ENCODE results near the gene MARCHF10. TPM values are rescaled to one million over a fixed set of nuclear protein-coding genes. Genes with fewer than 3 reads are reported as not detected.

MARCHF10 gene
- total and polyA plus RNA-seq, 9 of the 15 experiments (the other 6 are each of a cell fraction or from before 2014, with no cell fraction given), result not detected

GRCh38 chr17:62716834-62717588 is 91.1 kb downstream of the MARCHF10 start (continued):
- no peak for TF ChIP-seq MEF2A (IDR thresholded peaks at IDR 0.05; ENCODE audit: control insufficient read depth, low read depth, low read length)
- TF ChIP-seq IRF1 (CRISPR knock-in tag; IDR thresholded peaks at IDR 0.05; ENCODE audit: borderline replicate concordance), result no peak
- TF ChIP-seq RAD51 (IDR thresholded peaks at IDR 0.05; ENCODE audit: borderline replicate concordance, low read depth), result no peak
- TF ChIP-seq COPS2 (conservative IDR thresholded peaks at IDR 0.05), result no peak

DNA sequence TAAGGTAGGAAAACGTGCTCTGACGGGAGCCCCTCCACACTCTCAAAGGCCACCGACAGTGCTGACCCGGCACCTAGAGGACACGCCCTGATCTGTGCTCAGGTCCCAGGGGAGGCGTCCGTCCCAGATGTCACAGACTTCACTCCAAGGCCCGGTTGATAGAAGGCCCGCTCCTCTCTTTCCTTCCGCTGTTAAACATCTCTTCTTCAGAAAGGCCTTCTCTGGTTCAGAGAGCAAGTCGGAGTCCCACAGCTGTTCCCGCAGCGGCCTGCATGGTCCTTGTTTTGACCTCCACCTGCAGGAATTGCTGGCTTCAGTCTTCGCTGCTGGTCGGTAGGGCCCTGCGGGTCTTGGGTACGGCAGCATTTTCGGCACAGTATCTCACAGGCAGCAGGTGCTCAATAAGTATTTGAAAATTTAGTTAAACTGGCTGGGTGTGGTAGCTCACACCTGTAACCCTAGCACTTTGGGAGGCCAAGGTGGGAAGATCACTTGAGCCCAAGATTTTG is 92.2 kb downstream of the MARCHF10 start:
- H3K9me3 ChIP-seq (replicated peaks; ENCODE audit: control insufficient read depth, insufficient read depth, low read depth, low read length), result no peaks in the 10 kb centered on the region
- in situ Hi-C loops (cut with MboI), result loop anchor here (25.0 kb wide), 1 partner anchor 246 kb away; the partner anchor contains the start of gene TANC2
- ATAC-seq, result no peak
- H3K4me3 ChIP-seq, result no peak overlapping the region
- TF ChIP-seq, protein P1, sequence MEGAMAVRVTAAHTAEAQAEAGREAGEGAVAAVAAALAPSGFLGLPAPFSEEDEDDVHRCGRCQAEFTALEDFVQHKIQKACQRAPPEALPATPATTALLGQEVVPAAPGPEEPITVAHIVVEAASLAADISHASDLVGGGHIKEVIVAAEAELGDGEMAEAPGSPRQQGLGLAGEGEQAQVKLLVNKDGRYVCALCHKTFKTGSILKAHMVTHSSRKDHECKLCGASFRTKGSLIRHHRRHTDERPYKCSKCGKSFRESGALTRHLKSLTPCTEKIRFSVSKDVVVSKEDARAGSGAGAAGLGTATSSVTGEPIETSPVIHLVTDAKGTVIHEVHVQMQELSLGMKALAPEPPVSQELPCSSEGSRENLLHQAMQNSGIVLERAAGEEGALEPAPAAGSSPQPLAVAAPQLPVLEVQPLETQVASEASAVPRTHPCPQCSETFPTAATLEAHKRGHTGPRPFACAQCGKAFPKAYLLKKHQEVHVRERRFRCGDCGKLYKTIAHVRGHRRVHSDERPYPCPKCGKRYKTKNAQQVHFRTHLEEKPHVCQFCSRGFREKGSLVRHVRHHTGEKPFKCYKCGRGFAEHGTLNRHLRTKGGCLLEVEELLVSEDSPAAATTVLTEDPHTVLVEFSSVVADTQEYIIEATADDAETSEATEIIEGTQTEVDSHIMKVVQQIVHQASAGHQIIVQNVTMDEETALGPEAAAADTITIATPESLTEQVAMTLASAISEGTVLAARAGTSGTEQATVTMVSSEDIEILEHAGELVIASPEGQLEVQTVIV (CRISPR knock-in tag; IDR thresholded peaks at IDR 0.05; ENCODE audit: borderline replicate concordance), result no peak
- TF ChIP-seq BRF2 (IDR thresholded peaks at IDR 0.05; ENCODE audit: borderline replicate concordance, insufficient read depth, insufficient read length), result no peak
- TF ChIP-seq ZNF277 (CRISPR knock-in tag; IDR thresholded peaks at IDR 0.05; ENCODE audit: borderline replicate concordance), result no peak
- TF ChIP-seq ZNF354B (CRISPR knock-in tag; IDR thresholded peaks at IDR 0.05), result no peak
- no peak for TF ChIP-seq TBP (optimal IDR thresholded peaks at IDR 0.05; ENCODE audit: low read depth, low read length)
- peaks cover 2 to 9% of the 10 kb centered on the region in 2 experiments; a peak in 3 of 5 replicates for H3K4me1 ChIP-seq (replicated peaks in 1 of 2; ENCODE audit: control insufficient read depth in 2 of 2, insufficient read depth in 2 of 2, low read length in 2 of 2)
- WGBS (ENCODE audit: insufficient coverage, low coverage, missing lambda C conversion rate), result 59% methylated on average over 18 of the region's 18 CpGs
- no peaks in the 10 kb centered on the region for H3K79me2 ChIP-seq (ENCODE audit: control insufficient read depth, insufficient read depth, low read length)
- CTCF ChIA-PET (ENCODE audit: low intra/inter-chr PET ratio), result no interaction called here
- no peaks in the 10 kb centered on the region for H3K9me1 ChIP-seq (ENCODE audit: control insufficient read depth, insufficient read depth, low read length)
- intact Hi-C loops (cut with micrococcal nuclease), result no loop called here
- H2AFZ ChIP-seq (ENCODE audit: low read depth, low read length), result no peak overlapping the region
- no peak for FAIRE-seq
- no peaks in the 10 kb centered on the region for H4K20me1 ChIP-seq (replicated peaks; ENCODE audit: control insufficient read depth, insufficient read depth, low read length)
- H3K27ac ChIP-seq (ENCODE audit: extremely low read depth, low read depth, low read length), result no peak overlapping the region
- H3K36me3 ChIP-seq (ENCODE audit: control insufficient read depth, insufficient read depth, low read length), result no peaks in the 10 kb centered on the region
- peaks cover 23 to 62% of the 10 kb centered on the region in 2 experiments for H3K27me3 ChIP-seq (ENCODE audit: control insufficient read depth in 2 of 2, insufficient read depth in 2 of 2, low read length in 2 of 2)
- no peak overlapping the region for H3K4me2 ChIP-seq (ENCODE audit: insufficient read depth, low read length)
- POLR2A ChIA-PET, result no interaction called here
- no TSS peak for BruUV-seq (replicated peaks)
- H3K9ac ChIP-seq (ENCODE audit: insufficient read depth in 1 of 2, low read depth in 2 of 2, low read length in 2 of 2), result no peak overlapping the region
- DNase-seq (ENCODE audit: extremely low read depth in 1 of 4, low spot score in 3 of 4), result no peak

Data from K562 (cell line).